ENCODE data around the gene PALS1. TPM values are rescaled to one million over a fixed set of nuclear protein-coding genes. Genes with fewer than 3 reads are reported as not detected.

Gene PALS1
- total RNA-seq, 1 donor from 2014 or later: 35.5 TPM

- Histone ChIP-seq H3K27me3 (no peaks in the 10 kb centered on the region), H3K4me1 (peaks cover 3% of the 10 kb centered on the region), H3K36me3 (no peaks in the 10 kb centered on the region), H3K27ac (no peak overlapping the region), H3K4me3 (no peak overlapping the region), H3K9me3 (no peaks in the 10 kb centered on the region)
- intact Hi-C loops (cut with DNase I): no loop called here
- TF ChIP-seq CTCF (IDR thresholded peaks at IDR 0.05): no peak
- DNase-seq: no peak
- ATAC-seq: no peak
Observed at GRCh38 chr14:67276131-67276530, 34.9 kb downstream of the PALS1 start.

GRCh38 chr14:67280506-67280905, 39.3 kb downstream of the PALS1 start:
- Histone ChIP-seq H3K4me3 (no peak overlapping the region), H3K27ac (no peak overlapping the region), H3K27me3 (no peaks in the 10 kb centered on the region), H3K9me3 (no peaks in the 10 kb centered on the region), H3K36me3 (no peaks in the 10 kb centered on the region), H3K4me1 (no peaks in the 10 kb centered on the region)
- DNase-seq (no peak), ATAC-seq (no peak)
- no peak for TF ChIP-seq CTCF (IDR thresholded peaks at IDR 0.05)
- intact Hi-C loops (cut with DNase I): loop anchor here (10.0 kb wide), 1 partner anchor 116 kb away; no protein-coding TSS in a partner anchor

GRCh38 chr14:67285876-67286452, 44.7 kb downstream of the PALS1 start:
- DNase-seq: no peak
- no peaks in the 10 kb centered on the region for H3K27me3 ChIP-seq
- H3K4me1 ChIP-seq: no peaks in the 10 kb centered on the region
- no peak for ATAC-seq
- intact Hi-C loops (cut with DNase I): loop anchor here (10.0 kb wide), 1 partner anchor 121 kb away; no protein-coding TSS in a partner anchor
- H3K9me3 ChIP-seq: no peaks in the 10 kb centered on the region
- no peaks in the 10 kb centered on the region for H3K36me3 ChIP-seq
- TF ChIP-seq CTCF (IDR thresholded peaks at IDR 0.05): peak; percentile 66
- H3K27ac ChIP-seq: no peak overlapping the region
- H3K4me3 ChIP-seq: no peak overlapping the region

Other genes starting within 250 kb of the PALS1 start
- gene GARIN2, start 52.0 kb upstream of the PALS1 start, total RNA-seq: 0.29 TPM
- 67.8 TPM for gene ATP6V1D, start 118.4 kb downstream of the PALS1 start, total RNA-seq
- gene EIF2S1, start 118.9 kb downstream of the PALS1 start, total RNA-seq: 80.1 TPM
- gene PLEK2, start 170.7 kb downstream of the PALS1 start, total RNA-seq: 2.5 TPM
- 5.4 TPM for gene TMEM229B, start 247.3 kb downstream of the PALS1 start, total RNA-seq

Data from upper lobe of right lung (tissue), 1 donor.